BE2C (cell line): ENCODE results near the gene TSPAN31.

Experiments
- DNase-seq: peaks from one replicate; pipeline ENCODE4 v3.0.0-alpha.2; 2020
- H3K27me3 ChIP-seq: fragments of 250-450 bp; sonication (Bioruptor Pico); 2 replicates; pipeline ENCODE4 v1.5.1; 2020; ENCODE audit warnings: mild to moderate bottlenecking
- H3K36me3 ChIP-seq: fragments of 250-450 bp; sonication (Bioruptor Pico); 2 replicates; pipeline ENCODE4 v1.5.1; 2020; ENCODE audit warnings: mild to moderate bottlenecking
- H3K4me1 ChIP-seq: fragments of 250-450 bp; sonication (Bioruptor Pico); 2 replicates; pipeline ENCODE4 v1.5.1; 2020
- H3K4me3 ChIP-seq: 2 replicates; pipeline ENCODE4 v1.5.1; 2011; ENCODE audit warnings: low read depth, low read length
- H3K9me3 ChIP-seq: fragments of 250-450 bp; sonication (Bioruptor Pico); 2 replicates; pipeline ENCODE4 v1.5.1; 2020
- TF ChIP-seq, protein P1 (sequence below): IDR thresholded peaks from 2 replicates; pipeline ENCODE4 v1.5.1; 2012; ENCODE audit warnings: mild to moderate bottlenecking, low read depth, low read length

Gene TSPAN31

GRCh38 chr12:57763881-57764661, 19.2 kb downstream of the TSPAN31 start:
- H3K36me3 ChIP-seq = peaks cover 6% of the 10 kb centered on the region; the same call in 1 of the 2 replicates
- DNase-seq = no peak
- H3K4me1 ChIP-seq = peaks cover 5% of the 10 kb centered on the region; the same call in 1 of the 2 replicates
- TF ChIP-seq, protein P1, sequence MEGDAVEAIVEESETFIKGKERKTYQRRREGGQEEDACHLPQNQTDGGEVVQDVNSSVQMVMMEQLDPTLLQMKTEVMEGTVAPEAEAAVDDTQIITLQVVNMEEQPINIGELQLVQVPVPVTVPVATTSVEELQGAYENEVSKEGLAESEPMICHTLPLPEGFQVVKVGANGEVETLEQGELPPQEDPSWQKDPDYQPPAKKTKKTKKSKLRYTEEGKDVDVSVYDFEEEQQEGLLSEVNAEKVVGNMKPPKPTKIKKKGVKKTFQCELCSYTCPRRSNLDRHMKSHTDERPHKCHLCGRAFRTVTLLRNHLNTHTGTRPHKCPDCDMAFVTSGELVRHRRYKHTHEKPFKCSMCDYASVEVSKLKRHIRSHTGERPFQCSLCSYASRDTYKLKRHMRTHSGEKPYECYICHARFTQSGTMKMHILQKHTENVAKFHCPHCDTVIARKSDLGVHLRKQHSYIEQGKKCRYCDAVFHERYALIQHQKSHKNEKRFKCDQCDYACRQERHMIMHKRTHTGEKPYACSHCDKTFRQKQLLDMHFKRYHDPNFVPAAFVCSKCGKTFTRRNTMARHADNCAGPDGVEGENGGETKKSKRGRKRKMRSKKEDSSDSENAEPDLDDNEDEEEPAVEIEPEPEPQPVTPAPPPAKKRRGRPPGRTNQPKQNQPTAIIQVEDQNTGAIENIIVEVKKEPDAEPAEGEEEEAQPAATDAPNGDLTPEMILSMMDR = no peak
- peaks cover 37% of the 10 kb centered on the region for H3K27me3 ChIP-seq
- no peaks in the 10 kb centered on the region for H3K9me3 ChIP-seq
- no peak overlapping the region for H3K4me3 ChIP-seq

GRCh38 chr12:57764662-57765002, 19.8 kb downstream of the TSPAN31 start:
- no peaks in the 10 kb centered on the region for H3K9me3 ChIP-seq
- TF ChIP-seq, protein P1 = no peak
- H3K4me1 ChIP-seq = peaks cover 5% of the 10 kb centered on the region; the same call in 1 of the 2 replicates
- peaks cover 37% of the 10 kb centered on the region for H3K27me3 ChIP-seq
- no peak for DNase-seq
- H3K36me3 ChIP-seq = peaks cover 10% of the 10 kb centered on the region
- peak overlapping the region; percentile 41 for H3K4me3 ChIP-seq

GRCh38 chr12:57765003-57765697, 20.3 kb downstream of the TSPAN31 start:
- DNase-seq = peak; percentile 49
- peak overlapping the region; percentile 41 for H3K4me3 ChIP-seq
- TF ChIP-seq, protein P1 = peak; percentile 33
- H3K9me3 ChIP-seq = no peaks in the 10 kb centered on the region
- H3K4me1 ChIP-seq = peaks cover 5% of the 10 kb centered on the region; the same call in 1 of the 2 replicates
- H3K36me3 ChIP-seq = peaks cover 16% of the 10 kb centered on the region
- H3K27me3 ChIP-seq = peaks cover 37% of the 10 kb centered on the region

- Histone ChIP-seq H3K27me3 (peaks cover 37% of the 10 kb centered on the region), H3K36me3 (peaks cover 23% of the 10 kb centered on the region), H3K4me3 (peak overlapping the region; percentile 41), H3K9me3 (no peaks in the 10 kb centered on the region), H3K4me1 (peaks cover 5% of the 10 kb centered on the region; the same call in 1 of the 2 replicates)
- no peak for DNase-seq
- TF ChIP-seq, protein P1 = no peak
Observed at GRCh38 chr12:57765698-57766463, 21.0 kb downstream of the TSPAN31 start.

GRCh38 chr12:57766464-57767304, 21.8 kb downstream of the TSPAN31 start, which contains the start of gene CYP27B1:
TSS of gene CYP27B1 (minus strand) at chr12:57767078. CDS start at chr12:57767041, 37 bp downstream.
- TF ChIP-seq, protein P1 = no peak
- H3K27me3 ChIP-seq = peaks cover 37% of the 10 kb centered on the region
- H3K4me1 ChIP-seq = peaks cover 5% of the 10 kb centered on the region; the same call in 1 of the 2 replicates
- peaks cover 24% of the 10 kb centered on the region for H3K36me3 ChIP-seq
- peak within 1 kb of the TSS; percentile 2 for H3K4me3 ChIP-seq
- H3K9me3 ChIP-seq = no peaks in the 10 kb centered on the region
- DNase-seq = peak; percentile 46
